ENCODE data around the gene ATP5F1D. TPM values are rescaled to one million over a fixed set of nuclear protein-coding genes. Genes with fewer than 3 reads are reported as not detected.

ATP5F1D gene
- total and polyA plus RNA-seq, 2 of the 13 experiments (the other 11 are each of a cell fraction or from before 2014, with no cell fraction given): 39.4 to 78.7 TPM

DNA sequence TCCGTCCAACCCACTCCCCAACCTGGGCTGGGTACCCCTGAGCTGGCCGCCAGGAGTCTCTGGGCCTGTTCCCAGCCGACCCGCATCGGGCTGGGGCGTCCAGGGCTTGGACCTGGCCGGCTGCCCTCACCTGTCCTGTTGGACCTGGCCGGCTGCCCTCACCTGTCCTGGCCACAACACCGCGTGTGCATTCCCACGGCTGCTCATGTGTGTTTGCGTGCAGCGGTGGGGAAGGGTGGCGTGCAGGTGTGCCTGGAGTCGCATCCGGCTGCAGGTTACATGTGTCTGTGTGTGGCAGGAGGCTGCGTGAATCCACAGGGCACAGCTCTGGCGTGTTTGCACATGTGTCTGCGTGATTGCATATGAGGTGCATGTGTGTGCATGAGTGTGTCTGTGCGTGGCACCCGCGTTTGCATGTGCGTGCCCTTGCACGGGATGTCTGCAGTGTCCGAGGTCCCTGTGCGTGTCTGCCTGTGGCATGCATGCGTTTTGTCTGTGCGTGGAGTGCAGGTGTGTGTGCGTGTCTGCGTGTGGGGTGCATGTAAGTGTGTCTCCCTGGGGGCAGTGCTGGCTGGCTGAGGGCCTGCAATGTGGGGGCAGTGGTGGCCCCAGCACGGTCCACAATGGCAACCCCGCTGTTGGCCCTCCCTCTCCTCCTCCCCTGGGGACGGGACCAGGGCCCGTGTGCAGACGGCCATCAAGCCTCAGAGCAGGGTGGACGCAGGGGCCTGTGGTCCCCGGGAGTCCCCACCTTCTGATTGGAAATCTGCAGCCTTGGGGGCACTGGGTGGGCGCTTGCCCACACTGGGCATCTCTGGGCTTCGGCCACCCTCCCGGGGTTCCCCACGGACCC, 47.5 kb downstream of the ATP5F1D start (continued):
- TF ChIP-seq FOXO1 (CRISPR knock-in tag; IDR thresholded peaks at IDR 0.05) (no peak), ZNF143 (CRISPR knock-in tag; IDR thresholded peaks at IDR 0.05) (no peak), SIN3A (IDR thresholded peaks at IDR 0.05; ENCODE audit: borderline replicate concordance, low read depth, low read length) (no peak), KDM3A (CRISPR knock-in tag; IDR thresholded peaks at IDR 0.05; ENCODE audit: low read depth) (no peak), REXO4 (CRISPR knock-in tag; IDR thresholded peaks at IDR 0.05; ENCODE audit: borderline replicate concordance) (no peak), SNAPC2 (CRISPR knock-in tag; IDR thresholded peaks at IDR 0.05) (no peak), ZFP90 (CRISPR knock-in tag; IDR thresholded peaks at IDR 0.05; ENCODE audit: borderline replicate concordance) (no peak), ZNF232 (CRISPR knock-in tag; IDR thresholded peaks at IDR 0.05; ENCODE audit: borderline replicate concordance) (no peak), IRX3 (CRISPR knock-in tag; IDR thresholded peaks at IDR 0.05; ENCODE audit: borderline replicate concordance, low read depth) (no peak), ZFP82 (CRISPR knock-in tag; IDR thresholded peaks at IDR 0.05; ENCODE audit: borderline replicate concordance) (no peak), ZNF788 (CRISPR knock-in tag; IDR thresholded peaks at IDR 0.05; ENCODE audit: borderline replicate concordance) (no peak), NR2C2 (CRISPR knock-in tag; IDR thresholded peaks at IDR 0.05; ENCODE audit: borderline replicate concordance) (no peak), PLRG1 (conservative IDR thresholded peaks at IDR 0.05) (no peak)
- TF ChIP-seq, protein P1, sequence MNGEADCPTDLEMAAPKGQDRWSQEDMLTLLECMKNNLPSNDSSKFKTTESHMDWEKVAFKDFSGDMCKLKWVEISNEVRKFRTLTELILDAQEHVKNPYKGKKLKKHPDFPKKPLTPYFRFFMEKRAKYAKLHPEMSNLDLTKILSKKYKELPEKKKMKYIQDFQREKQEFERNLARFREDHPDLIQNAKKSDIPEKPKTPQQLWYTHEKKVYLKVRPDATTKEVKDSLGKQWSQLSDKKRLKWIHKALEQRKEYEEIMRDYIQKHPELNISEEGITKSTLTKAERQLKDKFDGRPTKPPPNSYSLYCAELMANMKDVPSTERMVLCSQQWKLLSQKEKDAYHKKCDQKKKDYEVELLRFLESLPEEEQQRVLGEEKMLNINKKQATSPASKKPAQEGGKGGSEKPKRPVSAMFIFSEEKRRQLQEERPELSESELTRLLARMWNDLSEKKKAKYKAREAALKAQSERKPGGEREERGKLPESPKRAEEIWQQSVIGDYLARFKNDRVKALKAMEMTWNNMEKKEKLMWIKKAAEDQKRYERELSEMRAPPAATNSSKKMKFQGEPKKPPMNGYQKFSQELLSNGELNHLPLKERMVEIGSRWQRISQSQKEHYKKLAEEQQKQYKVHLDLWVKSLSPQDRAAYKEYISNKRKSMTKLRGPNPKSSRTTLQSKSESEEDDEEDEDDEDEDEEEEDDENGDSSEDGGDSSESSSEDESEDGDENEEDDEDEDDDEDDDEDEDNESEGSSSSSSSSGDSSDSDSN (CRISPR knock-in tag; IDR thresholded peaks at IDR 0.05): 0 out of 2 replicates have a peak, but pooled peaks have one; percentile 17
- TF ChIP-seq, protein P2, sequence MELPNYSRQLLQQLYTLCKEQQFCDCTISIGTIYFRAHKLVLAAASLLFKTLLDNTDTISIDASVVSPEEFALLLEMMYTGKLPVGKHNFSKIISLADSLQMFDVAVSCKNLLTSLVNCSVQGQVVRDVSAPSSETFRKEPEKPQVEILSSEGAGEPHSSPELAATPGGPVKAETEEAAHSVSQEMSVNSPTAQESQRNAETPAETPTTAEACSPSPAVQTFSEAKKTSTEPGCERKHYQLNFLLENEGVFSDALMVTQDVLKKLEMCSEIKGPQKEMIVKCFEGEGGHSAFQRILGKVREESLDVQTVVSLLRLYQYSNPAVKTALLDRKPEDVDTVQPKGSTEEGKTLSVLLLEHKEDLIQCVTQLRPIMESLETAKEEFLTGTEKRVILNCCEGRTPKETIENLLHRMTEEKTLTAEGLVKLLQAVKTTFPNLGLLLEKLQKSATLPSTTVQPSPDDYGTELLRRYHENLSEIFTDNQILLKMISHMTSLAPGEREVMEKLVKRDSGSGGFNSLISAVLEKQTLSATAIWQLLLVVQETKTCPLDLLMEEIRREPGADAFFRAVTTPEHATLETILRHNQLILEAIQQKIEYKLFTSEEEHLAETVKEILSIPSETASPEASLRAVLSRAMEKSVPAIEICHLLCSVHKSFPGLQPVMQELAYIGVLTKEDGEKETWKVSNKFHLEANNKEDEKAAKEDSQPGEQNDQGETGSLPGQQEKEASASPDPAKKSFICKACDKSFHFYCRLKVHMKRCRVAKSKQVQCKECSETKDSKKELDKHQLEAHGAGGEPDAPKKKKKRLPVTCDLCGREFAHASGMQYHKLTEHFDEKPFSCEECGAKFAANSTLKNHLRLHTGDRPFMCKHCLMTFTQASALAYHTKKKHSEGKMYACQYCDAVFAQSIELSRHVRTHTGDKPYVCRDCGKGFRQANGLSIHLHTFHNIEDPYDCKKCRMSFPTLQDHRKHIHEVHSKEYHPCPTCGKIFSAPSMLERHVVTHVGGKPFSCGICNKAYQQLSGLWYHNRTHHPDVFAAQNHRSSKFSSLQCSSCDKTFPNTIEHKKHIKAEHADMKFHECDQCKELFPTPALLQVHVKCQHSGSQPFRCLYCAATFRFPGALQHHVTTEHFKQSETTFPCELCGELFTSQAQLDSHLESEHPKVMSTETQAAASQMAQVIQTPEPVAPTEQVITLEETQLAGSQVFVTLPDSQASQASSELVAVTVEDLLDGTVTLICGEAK (IDR thresholded peaks at IDR 0.05): no peak
- TF ChIP-seq, protein P2 (CRISPR knock-in tag; IDR thresholded peaks at IDR 0.05): no peak
- TF ChIP-seq, protein P3, sequence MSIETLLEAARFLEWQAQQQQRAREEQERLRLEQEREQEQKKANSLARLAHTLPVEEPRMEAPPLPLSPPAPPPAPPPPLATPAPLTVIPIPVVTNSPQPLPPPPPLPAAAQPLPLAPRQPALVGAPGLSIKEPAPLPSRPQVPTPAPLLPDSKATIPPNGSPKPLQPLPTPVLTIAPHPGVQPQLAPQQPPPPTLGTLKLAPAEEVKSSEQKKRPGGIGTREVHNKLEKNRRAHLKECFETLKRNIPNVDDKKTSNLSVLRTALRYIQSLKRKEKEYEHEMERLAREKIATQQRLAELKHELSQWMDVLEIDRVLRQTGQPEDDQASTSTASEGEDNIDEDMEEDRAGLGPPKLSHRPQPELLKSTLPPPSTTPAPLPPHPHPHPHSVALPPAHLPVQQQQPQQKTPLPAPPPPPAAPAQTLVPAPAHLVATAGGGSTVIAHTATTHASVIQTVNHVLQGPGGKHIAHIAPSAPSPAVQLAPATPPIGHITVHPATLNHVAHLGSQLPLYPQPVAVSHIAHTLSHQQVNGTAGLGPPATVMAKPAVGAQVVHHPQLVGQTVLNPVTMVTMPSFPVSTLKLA (IDR thresholded peaks at IDR 0.05): peak; percentile 66

Data from HepG2 (cell line).